GM11168 (cell line): ENCODE results near the gene OR5B2.
"Not testable (repeated sequence)": the region's sequence is repeated elsewhere in the genome, so short reads cannot be mapped to it uniquely, and the experiment has no call there.

Experiments
- in situ Hi-C: fragments of 300-500 bp; cut with MboI; formaldehyde crosslinking; loops from one replicate; pipeline ENCODE4 v1.12.0; 2022; ENCODE audit warnings: low sequenced_read_pairs; ENCODE audit not compliant: unreplicated experiment

Gene OR5B2

GRCh38 chr11:58428021-58428420, at the start of gene OR5B2:
Gene OR5B2, minus strand, starts transcription at chr11:58428121. Its CDS starts 4,860 bp downstream, at chr11:58423261.
- in situ Hi-C loops, result no loop called here

GRCh38 chr11:58471892-58472291, 44.0 kb upstream of the OR5B2 start:
- in situ Hi-C loops, result no loop called here

GRCh38 chr11:58466293-58466692, 38.4 kb upstream of the OR5B2 start:
- in situ Hi-C loops, result no loop called here

- in situ Hi-C loops, result no loop called here
These were observed 37.8 kb upstream of the OR5B2 start for GRCh38 chr11:58465690-58466089.

- in situ Hi-C loops, result no loop called here
These were observed 23.7 kb upstream of the OR5B2 start for GRCh38 chr11:58451585-58451984.

- in situ Hi-C loops, result no loop called here
These were observed 18.4 kb upstream of the OR5B2 start for GRCh38 chr11:58446294-58446693.

- in situ Hi-C loops, result no loop called here
These were observed 16.4 kb upstream of the OR5B2 start for GRCh38 chr11:58444300-58444699.

GRCh38 chr11:58442136-58442535, 14.2 kb upstream of the OR5B2 start, which contains the start of gene OR5B12:
Gene OR5B12, minus strand, starts transcription at chr11:58442236. Its CDS starts 2,085 bp downstream, at chr11:58440151.
- in situ Hi-C loops, result no loop called here

- in situ Hi-C loops, result no loop called here
These were observed 10.6 kb upstream of the OR5B2 start for GRCh38 chr11:58438486-58438885.

GRCh38 chr11:58434217-58434616, 6.3 kb upstream of the OR5B2 start:
- in situ Hi-C loops, result no loop called here

GRCh38 chr11:58433638-58434203, 5.8 kb upstream of the OR5B2 start:
- in situ Hi-C loops, result no loop called here

GRCh38 chr11:58429273-58429672, 1.4 kb upstream of the OR5B2 start:
- in situ Hi-C loops, result no loop called here

- in situ Hi-C loops, result no loop called here
These were observed 21.1 kb downstream of the OR5B2 start, which contains the start of gene OR5B3 for GRCh38 chr11:58406774-58407173. Gene OR5B3, minus strand, starts transcription at chr11:58406874. Its CDS starts 3,465 bp downstream, at chr11:58403409.

- in situ Hi-C loops, result not testable (repeated sequence)
These were observed 28.3 kb downstream of the OR5B2 start for GRCh38 chr11:58399622-58400021.

- in situ Hi-C loops, result no loop called here
These were observed 32.3 kb downstream of the OR5B2 start for GRCh38 chr11:58395581-58395980.

- in situ Hi-C loops, result no loop called here
These were observed 33.7 kb downstream of the OR5B2 start for GRCh38 chr11:58394195-58394594.

GRCh38 chr11:58392746-58393145, 35.2 kb downstream of the OR5B2 start:
- in situ Hi-C loops, result no loop called here

GRCh38 chr11:58391879-58392278, 36.0 kb downstream of the OR5B2 start:
- in situ Hi-C loops, result no loop called here

- in situ Hi-C loops, result no loop called here
These were observed 37.3 kb downstream of the OR5B2 start for GRCh38 chr11:58390551-58391063.
